Bronchial epithelial cell (primary cell): Measurements from ENCODE around the gene FA2H. TPM values are rescaled to one million over a fixed set of nuclear protein-coding genes. Genes with fewer than 3 reads are reported as not detected.
A peak's percentile ranks its signal among the peaks of the same experiment; 100 is the strongest.
"Not testable (repeated sequence)": the region's sequence is repeated elsewhere in the genome, so short reads cannot be mapped to it uniquely, and the experiment has no call there.

ENCODE experiments used
- DNase-seq: peaks from one replicate; pipeline ENCODE4 v3.0.0-alpha.2; 2010; ENCODE audit warnings: low read depth
- FAIRE-seq: peaks from 2 replicates; lab custom pipeline; 2011; peaks lifted over from hg19 to GRCh38; lab: Jason Lieb, UNC
- H3K27me3 ChIP-seq: 2 replicates; pipeline ENCODE4 v1.5.1; 2011; ENCODE audit warnings: low read length; ENCODE audit not compliant: control insufficient read depth, insufficient read depth
- H3K36me3 ChIP-seq: 2 replicates; pipeline ENCODE4 v1.5.1; 2011; ENCODE audit warnings: low read length; ENCODE audit not compliant: control insufficient read depth, insufficient read depth
- H3K4me3 ChIP-seq: 2 replicates; pipeline ENCODE4 v1.5.1; 2011; ENCODE audit warnings: mild to moderate bottlenecking, low read depth, low read length, control low read depth
- CTCF ChIP-seq: IDR thresholded peaks from 2 replicates; pipeline ENCODE4 v1.5.1; 2011; ENCODE audit warnings: mild to moderate bottlenecking, moderate library complexity, low read length, control low read depth, inconsistent platforms; ENCODE audit not compliant: insufficient read depth, severe bottlenecking
- total RNA-seq: library from RNA; depleted of rRNA; stranded (reverse); fragments of >200 nt; gene quantifications from 2 replicates; pipeline ENCODE4 v1.2.1, GENCODE V29; 2014

FA2H gene
- total RNA-seq, 1 donor from 2014 or later = 1.6 TPM

- no peak for FAIRE-seq
- no peak for DNase-seq
- no peak for TF ChIP-seq CTCF
- H3K36me3 ChIP-seq = no peaks in the 10 kb centered on the region
- no peaks in the 10 kb centered on the region for H3K27me3 ChIP-seq
- no peak overlapping the region for H3K4me3 ChIP-seq
These were observed 94.6 kb downstream of the FA2H start for GRCh38 chr16:74679983-74680382.

- Histone ChIP-seq H3K36me3 (no peaks in the 10 kb centered on the region), H3K27me3 (no peaks in the 10 kb centered on the region), H3K4me3 (no peak overlapping the region)
- DNase-seq (no peak), FAIRE-seq (no peak)
- TF ChIP-seq CTCF = no peak
These were observed 96.8 kb downstream of the FA2H start for GRCh38 chr16:74677868-74678267.

- FAIRE-seq (no peak), DNase-seq (no peak)
- Histone ChIP-seq H3K27me3 (no peaks in the 10 kb centered on the region), H3K4me3 (no peak overlapping the region), H3K36me3 (no peaks in the 10 kb centered on the region)
- no peak for TF ChIP-seq CTCF
These were observed 100.7 kb downstream of the FA2H start for GRCh38 chr16:74673876-74674275.

- H3K27me3 ChIP-seq, H3K36me3 ChIP-seq, DNase-seq, H3K4me3 ChIP-seq, FAIRE-seq: not testable (repeated sequence)
These were observed 105.7 kb downstream of the FA2H start for GRCh38 chr16:74668877-74669276.

GRCh38 chr16:74667255-74667700 lies 107.3 kb downstream of the FA2H start:
- TF ChIP-seq CTCF = no peak
- Histone ChIP-seq H3K4me3 (peak overlapping the region; percentile 57), H3K27me3 (no peaks in the 10 kb centered on the region), H3K36me3 (peaks cover 8% of the 10 kb centered on the region)
- no peak for FAIRE-seq
- no peak for DNase-seq

GRCh38 chr16:74666425-74667254 lies 108.0 kb downstream of the FA2H start, which contains the start of gene RFWD3:
Gene RFWD3 (minus strand): TSS chr16:74666877. CDS start chr16:74661449, 5,428 bp downstream.
- DNase-seq = peak; percentile 97
- H3K4me3 ChIP-seq = peak within 1 kb of the TSS; percentile 99
- FAIRE-seq = no peak
- no peak for TF ChIP-seq CTCF
- H3K36me3 ChIP-seq = peaks cover 8% of the 10 kb centered on the region
- no peaks in the 10 kb centered on the region for H3K27me3 ChIP-seq
